Measurements from ENCODE around the gene ARHGAP42. TPM values are rescaled to one million over a fixed set of nuclear protein-coding genes. Genes with fewer than 3 reads are reported as not detected.

ARHGAP42 gene
- total RNA-seq, 1 experiment from 2014 or later: 7.1 TPM

GRCh38 chr11:100887659-100888058 is 200.6 kb downstream of the ARHGAP42 start:
- H3K27me3 ChIP-seq (ENCODE audit: control insufficient read depth, insufficient read depth, low read length): no peaks in the 10 kb centered on the region
- no peak overlapping the region for H3K27ac ChIP-seq (ENCODE audit: low read length)
- DNase-seq (ENCODE audit: low read depth, low spot score): no peak
- TF ChIP-seq, protein P1, sequence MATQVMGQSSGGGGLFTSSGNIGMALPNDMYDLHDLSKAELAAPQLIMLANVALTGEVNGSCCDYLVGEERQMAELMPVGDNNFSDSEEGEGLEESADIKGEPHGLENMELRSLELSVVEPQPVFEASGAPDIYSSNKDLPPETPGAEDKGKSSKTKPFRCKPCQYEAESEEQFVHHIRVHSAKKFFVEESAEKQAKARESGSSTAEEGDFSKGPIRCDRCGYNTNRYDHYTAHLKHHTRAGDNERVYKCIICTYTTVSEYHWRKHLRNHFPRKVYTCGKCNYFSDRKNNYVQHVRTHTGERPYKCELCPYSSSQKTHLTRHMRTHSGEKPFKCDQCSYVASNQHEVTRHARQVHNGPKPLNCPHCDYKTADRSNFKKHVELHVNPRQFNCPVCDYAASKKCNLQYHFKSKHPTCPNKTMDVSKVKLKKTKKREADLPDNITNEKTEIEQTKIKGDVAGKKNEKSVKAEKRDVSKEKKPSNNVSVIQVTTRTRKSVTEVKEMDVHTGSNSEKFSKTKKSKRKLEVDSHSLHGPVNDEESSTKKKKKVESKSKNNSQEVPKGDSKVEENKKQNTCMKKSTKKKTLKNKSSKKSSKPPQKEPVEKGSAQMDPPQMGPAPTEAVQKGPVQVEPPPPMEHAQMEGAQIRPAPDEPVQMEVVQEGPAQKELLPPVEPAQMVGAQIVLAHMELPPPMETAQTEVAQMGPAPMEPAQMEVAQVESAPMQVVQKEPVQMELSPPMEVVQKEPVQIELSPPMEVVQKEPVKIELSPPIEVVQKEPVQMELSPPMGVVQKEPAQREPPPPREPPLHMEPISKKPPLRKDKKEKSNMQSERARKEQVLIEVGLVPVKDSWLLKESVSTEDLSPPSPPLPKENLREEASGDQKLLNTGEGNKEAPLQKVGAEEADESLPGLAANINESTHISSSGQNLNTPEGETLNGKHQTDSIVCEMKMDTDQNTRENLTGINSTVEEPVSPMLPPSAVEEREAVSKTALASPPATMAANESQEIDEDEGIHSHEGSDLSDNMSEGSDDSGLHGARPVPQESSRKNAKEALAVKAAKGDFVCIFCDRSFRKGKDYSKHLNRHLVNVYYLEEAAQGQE (IDR thresholded peaks at IDR 0.05; ENCODE audit: insufficient read depth in 1 of 2, low read depth in 2 of 2, low read length in 1 of 2): no peak
- no peak for TF ChIP-seq CTCF (IDR thresholded peaks at IDR 0.05)
- TF ChIP-seq SIN3A (IDR thresholded peaks at IDR 0.05; ENCODE audit: borderline replicate concordance, insufficient read depth, low read depth, low read length): no peak
- no peak for TF ChIP-seq POLR2AphosphoS5 (IDR thresholded peaks at IDR 0.05; ENCODE audit: low read depth, low read length)
- no peak for TF ChIP-seq TCF7L2 (IDR thresholded peaks at IDR 0.05; ENCODE audit: low read depth, low read length)
- H3K4me3 ChIP-seq (ENCODE audit: low read depth in 2 of 2, low read length in 2 of 2): no peak overlapping the region
- in situ Hi-C loops (cut with HindIII; ENCODE audit: low pct_unique_long_range_greater_than_20kb, low sequenced_read_pairs) (no loop called here), intact Hi-C loops (cut with micrococcal nuclease; ENCODE audit: unreplicated experiment) (no loop called here)
- BruUV-seq (replicated peaks): no TSS peak
- ChIA-PET POLR2A (no interaction called here), CTCF (no interaction called here)
- ATAC-seq: no peak
- H3K9me3 ChIP-seq (ENCODE audit: control insufficient read depth, insufficient read depth, low read depth, low read length): no peaks in the 10 kb centered on the region
- no peaks in the 10 kb centered on the region for H3K4me1 ChIP-seq (ENCODE audit: control insufficient read depth, insufficient read depth, low read length)
- no peaks in the 10 kb centered on the region for H3K36me3 ChIP-seq (ENCODE audit: control insufficient read depth, insufficient read depth, low read length)

GRCh38 chr11:100888836-100889235 is 201.7 kb downstream of the ARHGAP42 start:
- H3K27me3 ChIP-seq (ENCODE audit: control insufficient read depth, insufficient read depth, low read length): no peaks in the 10 kb centered on the region
- intact Hi-C loops (cut with micrococcal nuclease; ENCODE audit: unreplicated experiment) (no loop called here), in situ Hi-C loops (cut with HindIII; ENCODE audit: low pct_unique_long_range_greater_than_20kb, low sequenced_read_pairs) (no loop called here)
- CTCF ChIA-PET: no interaction called here
- ATAC-seq (no peak), DNase-seq (ENCODE audit: low read depth, low spot score) (no peak)
- no peak overlapping the region for H3K27ac ChIP-seq (ENCODE audit: low read length)
- H3K36me3 ChIP-seq (ENCODE audit: control insufficient read depth, insufficient read depth, low read length): no peaks in the 10 kb centered on the region
- POLR2A ChIA-PET: no interaction called here
- H3K4me3 ChIP-seq (ENCODE audit: low read depth in 2 of 2, low read length in 2 of 2): no peak overlapping the region
- H3K9me3 ChIP-seq (ENCODE audit: control insufficient read depth, insufficient read depth, low read depth, low read length): no peaks in the 10 kb centered on the region
- no TSS peak for BruUV-seq (replicated peaks)
- TF ChIP-seq, protein P1 (IDR thresholded peaks at IDR 0.05; ENCODE audit: insufficient read depth in 1 of 2, low read depth in 2 of 2, low read length in 1 of 2): no peak
- TF ChIP-seq POLR2AphosphoS5 (IDR thresholded peaks at IDR 0.05; ENCODE audit: low read depth, low read length) (no peak), SIN3A (IDR thresholded peaks at IDR 0.05; ENCODE audit: borderline replicate concordance, insufficient read depth, low read depth, low read length) (no peak), CTCF (IDR thresholded peaks at IDR 0.05) (no peak), TCF7L2 (IDR thresholded peaks at IDR 0.05; ENCODE audit: low read depth, low read length) (no peak)
- no peaks in the 10 kb centered on the region for H3K4me1 ChIP-seq (ENCODE audit: control insufficient read depth, insufficient read depth, low read length)

Data from Panc1 (cell line).